Activated T-cell treated with anti-CD3 and anti-CD28 coated beads, Interleukin-2, amount 50 U/mL, for 72 hours (primary cell): ENCODE results near the gene NDUFS6. TPM values are rescaled to one million over a fixed set of nuclear protein-coding genes. Genes with fewer than 3 reads are reported as not detected.
"Not testable (repeated sequence)": the region's sequence is repeated elsewhere in the genome, so short reads cannot be mapped to it uniquely, and the experiment has no call there.

Experiments
- ATAC-seq, 2 donors: fragments of 150-1000 bp; cut with Tn5 transposase; replicated peaks in 1 of 2; 2 replicates each; pipeline ENCODE4 v1.10.0; 2021; ENCODE audit warnings: moderate library complexity in 2 of 2, mild to moderate bottlenecking in 1 of 2
- DNase-seq, 2 donors: peaks; one replicate each; pipeline ENCODE4 v3.0.0; 2021 to 2022; ENCODE audit warnings: mixed read lengths in 1 of 2
- H3K27ac Mint-ChIP-seq: one replicate; pipeline ENCODE4 v1.8.0; 2022; ENCODE audit warnings: mild to moderate bottlenecking, moderate library complexity, mixed read lengths
- H3K27me3 Mint-ChIP-seq: one replicate; pipeline ENCODE4 v1.8.0; 2022; ENCODE audit warnings: low read depth, mixed read lengths
- H3K36me3 Mint-ChIP-seq, 2 donors: one replicate each; pipeline ENCODE4 v1.8.0; 2022; ENCODE audit warnings: mixed read lengths in 2 of 2, mild to moderate bottlenecking in 1 of 2; ENCODE audit not compliant: insufficient read depth in 2 of 2
- H3K4me1 Mint-ChIP-seq: one replicate; pipeline ENCODE4 v1.8.0; 2022; ENCODE audit warnings: low read depth, mixed read lengths
- H3K4me3 Mint-ChIP-seq, 2 donors: one replicate each; pipeline ENCODE4 v1.8.0; 2022; ENCODE audit warnings: mild to moderate bottlenecking in 2 of 2, mixed read lengths in 2 of 2, moderate library complexity in 2 of 2
- H3K9me3 Mint-ChIP-seq, 2 donors: one replicate each; pipeline ENCODE4 v1.8.0; 2022; ENCODE audit warnings: mixed read lengths in 2 of 2
- total RNA-seq, 2 donors: library from RNA; stranded (reverse); gene quantifications; one replicate each; pipeline ENCODE4 v1.2.3, GENCODE V29; 2022

Gene NDUFS6
- total RNA-seq, 2 donors from 2014 or later: 21.9 to 22.3 TPM

GRCh38 chr5:1809416-1810035 lies 8.3 kb downstream of the NDUFS6 start:
- ATAC-seq (no peak), DNase-seq (no peak)
- Mint-ChIP-seq H3K27me3 (no peaks in the 10 kb centered on the region), H3K36me3 (peaks cover 8 to 35% of the 10 kb centered on the region in 2 donors), H3K4me3 (no peak overlapping the region), H3K27ac (no peak overlapping the region), H3K9me3 (no peaks in the 10 kb centered on the region), H3K4me1 (peaks cover 11% of the 10 kb centered on the region)

- Mint-ChIP-seq H3K4me3 (no peak overlapping the region), H3K4me1 (peaks cover 11% of the 10 kb centered on the region), H3K27ac (no peak overlapping the region), H3K27me3 (no peaks in the 10 kb centered on the region), H3K9me3 (no peaks in the 10 kb centered on the region), H3K36me3 (peaks cover 13 to 38% of the 10 kb centered on the region in 2 donors)
- DNase-seq: no peak
- no peak for ATAC-seq
These were observed 9.4 kb downstream of the NDUFS6 start for GRCh38 chr5:1810581-1811101.

GRCh38 chr5:1814183-1815020 lies 13.2 kb downstream of the NDUFS6 start:
- Mint-ChIP-seq H3K36me3 (peaks cover 6 to 32% of the 10 kb centered on the region in 2 donors), H3K4me1 (no peaks in the 10 kb centered on the region), H3K27me3 (no peaks in the 10 kb centered on the region), H3K27ac (no peak overlapping the region), H3K4me3 (no peak overlapping the region), H3K9me3 (no peaks in the 10 kb centered on the region)
- DNase-seq: no peak
- ATAC-seq: no peak

- H3K9me3 Mint-ChIP-seq: no peaks in the 10 kb centered on the region
- DNase-seq (no peak), ATAC-seq (no peak)
- H3K4me3 Mint-ChIP-seq: no peak overlapping the region
- H3K27me3 Mint-ChIP-seq: no peaks in the 10 kb centered on the region
- no peaks in the 10 kb centered on the region for H3K4me1 Mint-ChIP-seq
- H3K27ac Mint-ChIP-seq: no peak overlapping the region
- peaks cover 6 to 32% of the 10 kb centered on the region in 2 donors for H3K36me3 Mint-ChIP-seq
These were observed 14.0 kb downstream of the NDUFS6 start for GRCh38 chr5:1815071-1815786.

- H3K36me3 Mint-ChIP-seq: peaks cover 6 to 31% of the 10 kb centered on the region in 2 donors
- H3K4me1 Mint-ChIP-seq: no peaks in the 10 kb centered on the region
- H3K27ac Mint-ChIP-seq: no peak overlapping the region
- no peaks in the 10 kb centered on the region for H3K9me3 Mint-ChIP-seq
- ATAC-seq (no peak), DNase-seq (no peak)
- H3K27me3 Mint-ChIP-seq: no peaks in the 10 kb centered on the region
- H3K4me3 Mint-ChIP-seq: no peak overlapping the region
These were observed 14.7 kb downstream of the NDUFS6 start for GRCh38 chr5:1815881-1816292.

GRCh38 chr5:1816495-1817089 lies 15.4 kb downstream of the NDUFS6 start:
- H3K4me1 Mint-ChIP-seq, H3K9me3 Mint-ChIP-seq, H3K4me3 Mint-ChIP-seq, ATAC-seq, H3K27me3 Mint-ChIP-seq, DNase-seq: not testable (repeated sequence)
- H3K27ac Mint-ChIP-seq: peak overlapping the region; percentile 12
- peaks cover 6 to 29% of the 10 kb centered on the region in 2 donors for H3K36me3 Mint-ChIP-seq

- no peak overlapping the region for H3K4me3 Mint-ChIP-seq
- no peaks in the 10 kb centered on the region for H3K9me3 Mint-ChIP-seq
- H3K27me3 Mint-ChIP-seq: no peaks in the 10 kb centered on the region
- H3K4me1 Mint-ChIP-seq: no peaks in the 10 kb centered on the region
- DNase-seq (no peak), ATAC-seq (no peak)
- peaks cover 6 to 27% of the 10 kb centered on the region in 2 donors for H3K36me3 Mint-ChIP-seq
- no peak overlapping the region for H3K27ac Mint-ChIP-seq
These were observed 16.2 kb downstream of the NDUFS6 start for GRCh38 chr5:1817261-1818043.

GRCh38 chr5:1818784-1819183 lies 17.6 kb downstream of the NDUFS6 start:
- peak overlapping the region; percentile 58 for H3K27ac Mint-ChIP-seq

GRCh38 chr5:1819458-1819857 lies 18.3 kb downstream of the NDUFS6 start:
- ATAC-seq (no peak), DNase-seq (no peak)
- H3K36me3 Mint-ChIP-seq: peaks cover 6 to 21% of the 10 kb centered on the region in 2 donors
- H3K9me3 Mint-ChIP-seq: no peaks in the 10 kb centered on the region
- no peaks in the 10 kb centered on the region for H3K27me3 Mint-ChIP-seq
- H3K4me3 Mint-ChIP-seq: no peak overlapping the region
- peak overlapping the region; percentile 49 for H3K27ac Mint-ChIP-seq
- no peaks in the 10 kb centered on the region for H3K4me1 Mint-ChIP-seq

More at GRCh38 chr5:1818784-1819183, 17.6 kb downstream of the NDUFS6 start:
- ATAC-seq (no peak), DNase-seq (no peak)
- no peak overlapping the region for H3K4me3 Mint-ChIP-seq
- H3K27me3 Mint-ChIP-seq: no peaks in the 10 kb centered on the region
- peaks cover 6 to 22% of the 10 kb centered on the region in 2 donors for H3K36me3 Mint-ChIP-seq
- H3K9me3 Mint-ChIP-seq: no peaks in the 10 kb centered on the region
- H3K4me1 Mint-ChIP-seq: no peaks in the 10 kb centered on the region

GRCh38 chr5:1820381-1820780 lies 19.2 kb downstream of the NDUFS6 start:
- Mint-ChIP-seq H3K27me3 (no peaks in the 10 kb centered on the region), H3K36me3 (peaks cover 2 to 15% of the 10 kb centered on the region in 2 donors), H3K4me3 (no peak overlapping the region), H3K4me1 (no peaks in the 10 kb centered on the region), H3K27ac (no peak overlapping the region), H3K9me3 (no peaks in the 10 kb centered on the region)
- ATAC-seq (no peak), DNase-seq (no peak)

- Mint-ChIP-seq H3K4me3 (no peak overlapping the region), H3K4me1 (no peaks in the 10 kb centered on the region), H3K27me3 (no peaks in the 10 kb centered on the region), H3K36me3 (peaks cover 2 to 14% of the 10 kb centered on the region in 2 donors), H3K9me3 (no peaks in the 10 kb centered on the region), H3K27ac (no peak overlapping the region)
- ATAC-seq: no peak
- DNase-seq: no peak
These were observed 19.7 kb downstream of the NDUFS6 start for GRCh38 chr5:1820926-1821325.

GRCh38 chr5:1821862-1822261 lies 20.7 kb downstream of the NDUFS6 start:
- no peak overlapping the region for H3K4me3 Mint-ChIP-seq
- ATAC-seq (no peak), DNase-seq (no peak)
- H3K27me3 Mint-ChIP-seq: no peaks in the 10 kb centered on the region
- no peak overlapping the region for H3K27ac Mint-ChIP-seq
- no peaks in the 10 kb centered on the region for H3K9me3 Mint-ChIP-seq
- no peaks in the 10 kb centered on the region for H3K4me1 Mint-ChIP-seq
- peaks cover 2 to 8% of the 10 kb centered on the region in 2 donors for H3K36me3 Mint-ChIP-seq
